Measurements from ENCODE around the gene NXPE3. TPM values are rescaled to one million over a fixed set of nuclear protein-coding genes. Genes with fewer than 3 reads are reported as not detected.

NXPE3 gene
- polyA plus RNA-seq, 1 donor (not counting 4 experiments of a cell fraction or from before 2014, with no cell fraction given) = 16.8 TPM

DNA sequence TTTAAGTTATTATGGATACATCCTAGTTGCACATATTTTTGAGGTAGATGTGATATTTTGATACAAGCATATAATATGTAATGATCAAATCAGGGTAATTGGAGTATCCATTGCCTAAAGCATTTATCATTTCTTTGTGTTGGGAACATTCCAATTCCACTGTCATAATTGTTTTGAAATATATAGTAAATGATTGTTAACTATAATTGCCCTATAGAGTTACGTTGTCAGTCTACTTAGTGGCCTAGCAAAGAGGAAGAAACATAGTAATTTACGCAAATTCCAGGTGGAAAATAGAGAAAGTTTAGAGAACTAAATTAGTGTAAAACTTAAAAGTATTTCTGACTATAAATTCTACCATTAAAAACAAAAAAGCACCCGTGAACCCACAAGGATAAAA is 24.9 kb downstream of the NXPE3 start:
- dilution Hi-C loops (cut with MboI; ENCODE audit: extremely low pct_ligation_motif_present, low sequenced_read_pairs) = loop anchor here (10.0 kb wide), 1 partner anchor 421 kb away; no protein-coding TSS in a partner anchor
- Histone ChIP-seq H3K4me2 (ENCODE audit: control insufficient read depth, extremely low read depth, insufficient read depth, low read depth, low read length) (no peak overlapping the region), H3K9me1 (ENCODE audit: control insufficient read depth, extremely low read depth, insufficient read depth, low read length) (no peaks in the 10 kb centered on the region), H4K20me1 (ENCODE audit: control insufficient read depth, extremely low read depth, insufficient read depth, low read length) (no peaks in the 10 kb centered on the region), H2AFZ (ENCODE audit: control insufficient read depth, low read length) (no peak overlapping the region), H3K9ac (ENCODE audit: control insufficient read depth, extremely low read depth, insufficient read depth, low read length) (no peak overlapping the region), H3K9me3 (ENCODE audit: control insufficient read depth, low read depth, low read length) (no peaks in the 10 kb centered on the region), H3K27ac (ENCODE audit: control insufficient read depth, insufficient read depth, low read length) (no peak overlapping the region), H3K4me1 (ENCODE audit: control insufficient read depth, extremely low read depth, insufficient read depth, low read length) (no peaks in the 10 kb centered on the region), H3K36me3 (ENCODE audit: control insufficient read depth in 2 of 2, extremely low read depth in 1 of 2, insufficient read depth in 2 of 2, low read length in 2 of 2) (peaks cover 0 to 2% of the 10 kb centered on the region in 2 experiments), H3K4me3 (ENCODE audit: control insufficient read depth in 2 of 3, extremely low read depth in 1 of 3, insufficient read depth in 2 of 3, low read depth in 1 of 3, low read length in 3 of 3) (no peak overlapping the region), H3K79me2 (ENCODE audit: control insufficient read depth, insufficient read depth, low read length) (no peaks in the 10 kb centered on the region), H3K27me3 (ENCODE audit: control insufficient read depth, extremely low read depth, insufficient read depth, low read length) (no peaks in the 10 kb centered on the region)
- no peak for FAIRE-seq
- TF ChIP-seq EZH2 (IDR thresholded peaks at IDR 0.05; ENCODE audit: low read length) (no peak), CTCF (optimal IDR thresholded peaks at IDR 0.05 in 1 of 3, IDR thresholded peaks at IDR 0.05 in 1 of 3, conservative IDR thresholded peaks at IDR 0.05 in 1 of 3; ENCODE audit: extremely low read depth in 1 of 3, insufficient read depth in 2 of 3, low read length in 3 of 3) (no peak)
- no peak for DNase-seq (ENCODE audit: low read depth, low spot score)

DNA sequence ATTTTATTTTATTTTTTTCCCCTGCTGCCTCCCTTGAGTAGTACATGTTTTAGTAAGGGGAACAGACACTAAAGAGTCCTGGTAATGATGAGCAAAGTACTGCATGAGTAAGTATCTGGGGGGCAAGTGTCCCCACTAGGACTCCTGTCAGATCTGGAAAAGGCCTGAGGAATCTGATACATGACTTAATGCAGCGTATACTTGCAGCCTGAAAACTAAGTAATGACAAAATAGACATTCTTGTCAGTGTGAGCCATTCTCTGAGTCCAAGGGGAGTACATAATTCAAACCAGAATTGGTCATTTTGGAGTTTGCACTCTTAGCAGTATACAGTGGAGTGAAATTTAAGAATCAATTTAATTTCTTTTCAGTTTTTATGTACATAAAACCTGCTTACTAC is 27.5 kb downstream of the NXPE3 start:
- no peaks in the 10 kb centered on the region for H3K9me3 ChIP-seq (ENCODE audit: control insufficient read depth, low read depth, low read length)
- H3K4me2 ChIP-seq (ENCODE audit: control insufficient read depth, extremely low read depth, insufficient read depth, low read depth, low read length) = no peak overlapping the region
- no peak overlapping the region for H3K9ac ChIP-seq (ENCODE audit: control insufficient read depth, extremely low read depth, insufficient read depth, low read length)
- dilution Hi-C loops (cut with MboI; ENCODE audit: extremely low pct_ligation_motif_present, low sequenced_read_pairs) = loop anchor here (10.0 kb wide), 1 partner anchor 418 kb away; no protein-coding TSS in a partner anchor
- no peaks in the 10 kb centered on the region for H3K4me1 ChIP-seq (ENCODE audit: control insufficient read depth, extremely low read depth, insufficient read depth, low read length)
- H2AFZ ChIP-seq (ENCODE audit: control insufficient read depth, low read length) = no peak overlapping the region
- FAIRE-seq (no peak), DNase-seq (ENCODE audit: low read depth, low spot score) (no peak)
- no peaks in the 10 kb centered on the region for H4K20me1 ChIP-seq (ENCODE audit: control insufficient read depth, extremely low read depth, insufficient read depth, low read length)
- no peaks in the 10 kb centered on the region for H3K9me1 ChIP-seq (ENCODE audit: control insufficient read depth, extremely low read depth, insufficient read depth, low read length)
- peaks cover 0 to 2% of the 10 kb centered on the region in 2 experiments for H3K36me3 ChIP-seq (ENCODE audit: control insufficient read depth in 2 of 2, extremely low read depth in 1 of 2, insufficient read depth in 2 of 2, low read length in 2 of 2)
- H3K79me2 ChIP-seq (ENCODE audit: control insufficient read depth, insufficient read depth, low read length) = no peaks in the 10 kb centered on the region
- H3K4me3 ChIP-seq (ENCODE audit: control insufficient read depth in 2 of 3, extremely low read depth in 1 of 3, insufficient read depth in 2 of 3, low read depth in 1 of 3, low read length in 3 of 3) = no peak overlapping the region
- H3K27ac ChIP-seq (ENCODE audit: control insufficient read depth, insufficient read depth, low read length) = no peak overlapping the region
- TF ChIP-seq CTCF (optimal IDR thresholded peaks at IDR 0.05 in 1 of 3, IDR thresholded peaks at IDR 0.05 in 1 of 3, conservative IDR thresholded peaks at IDR 0.05 in 1 of 3; ENCODE audit: extremely low read depth in 1 of 3, insufficient read depth in 2 of 3, low read length in 3 of 3) (no peak), EZH2 (IDR thresholded peaks at IDR 0.05; ENCODE audit: low read length) (no peak)
- H3K27me3 ChIP-seq (ENCODE audit: control insufficient read depth, extremely low read depth, insufficient read depth, low read length) = no peaks in the 10 kb centered on the region

All from keratinocyte (primary cell).